ENCODE results near the gene TMEM131.

TMEM131 gene

GRCh38 chr2:97749581-97749980, 246.2 kb downstream of the TMEM131 start:
- TF ChIP-seq CTCF (IDR thresholded peaks at IDR 0.05), result no peak
- H3K27ac Mint-ChIP-seq, result no peak overlapping the region

GRCh38 chr2:97747716-97748115, 248.0 kb downstream of the TMEM131 start:
- TF ChIP-seq CTCF (IDR thresholded peaks at IDR 0.05), result no peak
- no peak for DNase-seq
- H3K27ac Mint-ChIP-seq, result no peak overlapping the region
- peaks cover 92% of the 10 kb centered on the region for H3K4me1 Mint-ChIP-seq
- H3K9me3 Mint-ChIP-seq, result peaks cover 3% of the 10 kb centered on the region
- H3K27me3 Mint-ChIP-seq (ENCODE audit: low read depth, poor library complexity), result no peaks in the 10 kb centered on the region
- H3K36me3 Mint-ChIP-seq (ENCODE audit: low read depth), result peaks cover 23% of the 10 kb centered on the region
- H3K4me3 Mint-ChIP-seq, result no peak overlapping the region

More at GRCh38 chr2:97749581-97749980, 246.2 kb downstream of the TMEM131 start:
- Mint-ChIP-seq H3K9me3 (no peaks in the 10 kb centered on the region), H3K27me3 (ENCODE audit: low read depth, poor library complexity) (no peaks in the 10 kb centered on the region), H3K4me3 (peak overlapping the region; percentile 44), H3K4me1 (peaks cover 82% of the 10 kb centered on the region), H3K36me3 (ENCODE audit: low read depth) (peaks cover 12% of the 10 kb centered on the region)
- DNase-seq, result peak; percentile 36

- Mint-ChIP-seq H3K36me3 (ENCODE audit: low read depth) (peaks cover 23% of the 10 kb centered on the region), H3K4me1 (peaks cover 92% of the 10 kb centered on the region), H3K4me3 (no peak overlapping the region), H3K9me3 (peaks cover 3% of the 10 kb centered on the region), H3K27ac (no peak overlapping the region), H3K27me3 (ENCODE audit: low read depth, poor library complexity) (no peaks in the 10 kb centered on the region)
- no peak for TF ChIP-seq CTCF (IDR thresholded peaks at IDR 0.05)
- no peak for DNase-seq
Observed at GRCh38 chr2:97747285-97747684, 248.5 kb downstream of the TMEM131 start.

- TF ChIP-seq CTCF (IDR thresholded peaks at IDR 0.05), result no peak
- H3K27ac Mint-ChIP-seq, result peak overlapping the region; percentile 7
Observed at GRCh38 chr2:97745474-97746174, 250.1 kb downstream of the TMEM131 start.

GRCh38 chr2:97743913-97744312, 251.8 kb downstream of the TMEM131 start:
- H3K27me3 Mint-ChIP-seq (ENCODE audit: low read depth, poor library complexity), result peaks cover 7% of the 10 kb centered on the region
- peak overlapping the region; percentile 57 for H3K27ac Mint-ChIP-seq
- no peak for DNase-seq
- H3K4me1 Mint-ChIP-seq, result peaks cover 78% of the 10 kb centered on the region
- no peak overlapping the region for H3K4me3 Mint-ChIP-seq
- H3K9me3 Mint-ChIP-seq, result peaks cover 3% of the 10 kb centered on the region
- no peak for TF ChIP-seq CTCF (IDR thresholded peaks at IDR 0.05)
- H3K36me3 Mint-ChIP-seq (ENCODE audit: low read depth), result peaks cover 13% of the 10 kb centered on the region

More at GRCh38 chr2:97745474-97746174, 250.1 kb downstream of the TMEM131 start:
- no peak for DNase-seq
- Mint-ChIP-seq H3K9me3 (peaks cover 3% of the 10 kb centered on the region), H3K27me3 (ENCODE audit: low read depth, poor library complexity) (peaks cover 7% of the 10 kb centered on the region), H3K4me3 (no peak overlapping the region), H3K36me3 (ENCODE audit: low read depth) (peaks cover 13% of the 10 kb centered on the region), H3K4me1 (peaks cover 91% of the 10 kb centered on the region)

- no peak for DNase-seq
- Mint-ChIP-seq H3K27ac (peak overlapping the region; percentile 57), H3K4me1 (peaks cover 65% of the 10 kb centered on the region), H3K4me3 (no peak overlapping the region), H3K27me3 (ENCODE audit: low read depth, poor library complexity) (peaks cover 7% of the 10 kb centered on the region), H3K9me3 (peaks cover 3% of the 10 kb centered on the region), H3K36me3 (ENCODE audit: low read depth) (peaks cover 13% of the 10 kb centered on the region)
- TF ChIP-seq CTCF (IDR thresholded peaks at IDR 0.05), result no peak
Observed at GRCh38 chr2:97742381-97742847, 253.3 kb downstream of the TMEM131 start.

All from nephron progenitor cell (in vitro differentiated cells).